RWPE1 (cell line): ENCODE data around the gene C1QL3.

Source experiments
- CTCF ChIA-PET: fragments of 350-600 bp; sonication (Branson Sonifier 250); formaldehyde crosslinking; extraction: SDS; loops from one replicate; lab custom pipeline; 2021; lab: Yijun Ruan, JAX
- POLR2A ChIA-PET: fragments of 400-600 bp; formaldehyde crosslinking; extraction: SDS; loops from one replicate; lab custom pipeline; 2020; ENCODE audit warnings: antibody characterized with exemption; ENCODE audit not compliant: low non-redundant PET; lab: Yijun Ruan, JAX
- DNase-seq: peaks from one replicate; pipeline ENCODE4 v3.0.0; 2012; ENCODE audit warnings: low spot score
- H3K27ac ChIP-seq: fragments of 450-650 bp; 2 replicates; pipeline ENCODE4 v1.5.1; 2017
- CTCF ChIP-seq: fragments of 450-650 bp; conservative IDR thresholded peaks from 2 replicates; pipeline ENCODE4 v1.5.1; 2017; ENCODE audit warnings: low read depth, mild to moderate bottlenecking

The C1QL3 gene

GRCh38 chr10:16466001-16466400, 55.7 kb downstream of the C1QL3 start:
- POLR2A ChIA-PET, result no interaction called here
- CTCF ChIA-PET, result no interaction called here
- no peak for TF ChIP-seq CTCF
- DNase-seq, result no peak
- H3K27ac ChIP-seq, result no peak overlapping the region
